ENCODE measurements around the gene LRMDA. TPM values are rescaled to one million over a fixed set of nuclear protein-coding genes. Genes with fewer than 3 reads are reported as not detected.

Gene LRMDA
- total RNA-seq, 4 donors from 2014 or later, result 9.8 to 18.6 (median 15.8) TPM

DNA sequence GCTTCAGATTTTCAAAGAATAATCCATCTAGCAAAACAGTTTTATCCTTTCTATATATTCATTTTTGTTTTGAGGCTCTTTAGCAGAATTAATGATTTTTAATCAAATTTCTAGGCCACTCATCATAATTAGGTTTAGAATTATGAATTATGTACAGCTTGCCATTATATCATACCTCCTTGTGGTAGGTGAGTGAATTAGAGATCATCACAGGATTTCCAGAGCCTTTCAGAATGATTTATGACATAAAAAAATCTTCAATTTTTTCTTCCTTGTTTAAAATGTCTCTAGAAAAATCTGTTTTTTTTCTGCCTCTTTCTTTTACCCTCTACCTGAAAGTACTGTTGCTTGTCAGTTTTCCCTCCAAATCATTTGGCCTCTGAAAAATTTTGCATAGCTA, 433.3 kb downstream of the LRMDA start:
- Histone ChIP-seq H3K4me1 (no peaks in the 10 kb centered on the region), H3K36me3 (no peaks in the 10 kb centered on the region), H3K27ac (no peak overlapping the region), H3K4me3 (no peak overlapping the region), H3K9me3 (no peaks in the 10 kb centered on the region), H3K27me3 (no peaks in the 10 kb centered on the region)
- no peak for TF ChIP-seq EP300 (IDR thresholded peaks at IDR 0.05)
- no peak for TF ChIP-seq POLR2A (IDR thresholded peaks at IDR 0.05)
- TF ChIP-seq, protein P1, sequence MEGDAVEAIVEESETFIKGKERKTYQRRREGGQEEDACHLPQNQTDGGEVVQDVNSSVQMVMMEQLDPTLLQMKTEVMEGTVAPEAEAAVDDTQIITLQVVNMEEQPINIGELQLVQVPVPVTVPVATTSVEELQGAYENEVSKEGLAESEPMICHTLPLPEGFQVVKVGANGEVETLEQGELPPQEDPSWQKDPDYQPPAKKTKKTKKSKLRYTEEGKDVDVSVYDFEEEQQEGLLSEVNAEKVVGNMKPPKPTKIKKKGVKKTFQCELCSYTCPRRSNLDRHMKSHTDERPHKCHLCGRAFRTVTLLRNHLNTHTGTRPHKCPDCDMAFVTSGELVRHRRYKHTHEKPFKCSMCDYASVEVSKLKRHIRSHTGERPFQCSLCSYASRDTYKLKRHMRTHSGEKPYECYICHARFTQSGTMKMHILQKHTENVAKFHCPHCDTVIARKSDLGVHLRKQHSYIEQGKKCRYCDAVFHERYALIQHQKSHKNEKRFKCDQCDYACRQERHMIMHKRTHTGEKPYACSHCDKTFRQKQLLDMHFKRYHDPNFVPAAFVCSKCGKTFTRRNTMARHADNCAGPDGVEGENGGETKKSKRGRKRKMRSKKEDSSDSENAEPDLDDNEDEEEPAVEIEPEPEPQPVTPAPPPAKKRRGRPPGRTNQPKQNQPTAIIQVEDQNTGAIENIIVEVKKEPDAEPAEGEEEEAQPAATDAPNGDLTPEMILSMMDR (IDR thresholded peaks at IDR 0.05), result no peak
- DNase-seq (ENCODE audit: low spot score in 2 of 2), result no peak

DNA sequence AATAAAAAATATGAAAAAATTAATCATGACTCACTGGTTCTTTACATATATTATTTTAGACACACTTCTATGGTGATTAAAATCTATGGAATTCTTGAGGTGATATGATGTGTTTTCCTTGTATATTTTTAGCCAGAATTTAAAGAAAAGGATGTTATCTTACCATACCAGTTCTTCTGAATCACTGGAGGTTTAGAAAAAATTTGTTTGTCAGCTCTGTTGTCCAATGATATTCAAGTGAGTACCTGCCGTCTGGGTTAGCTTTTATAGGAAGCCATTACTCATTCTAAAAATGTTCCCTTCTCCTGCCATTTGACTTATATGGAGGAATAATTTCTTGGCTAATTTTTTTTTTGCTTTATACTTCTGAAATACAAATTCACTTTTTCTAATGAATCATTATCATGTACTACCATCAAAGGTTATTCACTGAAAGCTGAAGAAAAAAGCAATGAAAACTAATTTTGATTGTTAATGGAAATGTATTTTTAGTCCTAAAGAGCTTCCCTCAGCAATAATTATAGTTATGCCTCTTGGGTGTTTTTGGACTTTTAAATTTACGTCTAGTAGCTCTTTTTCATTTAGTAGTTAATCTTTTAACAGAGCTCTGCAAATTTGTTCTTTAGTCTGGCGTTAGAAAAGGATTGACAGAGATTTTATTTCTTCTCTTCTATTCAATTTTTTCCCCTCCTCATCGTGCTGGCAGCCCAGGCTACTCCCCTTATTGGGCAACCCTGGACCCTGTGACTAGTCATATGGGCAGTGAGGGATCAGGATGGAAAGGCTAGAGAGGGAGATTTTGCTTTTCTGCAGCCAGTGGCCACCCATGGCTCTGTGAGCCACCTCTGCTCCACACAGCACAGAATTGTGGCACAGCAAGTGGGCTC, 434.2 kb downstream of the LRMDA start:
- no peaks in the 10 kb centered on the region for H3K4me1 ChIP-seq
- no peak overlapping the region for H3K27ac ChIP-seq
- H3K36me3 ChIP-seq, result no peaks in the 10 kb centered on the region
- H3K9me3 ChIP-seq, result no peaks in the 10 kb centered on the region
- DNase-seq (ENCODE audit: low spot score in 2 of 2), result no peak
- TF ChIP-seq POLR2A (IDR thresholded peaks at IDR 0.05), result no peak
- TF ChIP-seq, protein P1 (IDR thresholded peaks at IDR 0.05), result no peak
- TF ChIP-seq EP300 (IDR thresholded peaks at IDR 0.05), result no peak
- no peaks in the 10 kb centered on the region for H3K27me3 ChIP-seq
- H3K4me3 ChIP-seq, result no peak overlapping the region
- WGBS, 2 donors, result 53 to 70% methylated on average over 4 of the region's 4 CpGs

DNA sequence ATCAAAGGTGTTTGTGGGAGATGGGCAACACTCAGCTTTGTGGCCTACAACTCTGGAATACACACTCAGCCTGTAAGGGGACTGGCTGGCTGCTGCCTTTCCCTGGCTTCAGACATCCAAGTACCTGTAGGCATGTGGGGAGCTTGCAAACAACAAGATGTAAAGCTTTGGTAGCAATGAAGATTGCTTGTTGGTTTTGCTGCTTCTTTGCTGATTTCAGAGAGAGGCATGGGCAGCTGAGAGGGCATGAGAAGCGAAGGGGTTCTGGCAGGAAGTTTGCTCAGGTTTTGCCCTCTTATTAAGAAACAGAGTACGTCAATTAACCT, 434.8 kb downstream of the LRMDA start:
- H3K4me3 ChIP-seq, result no peak overlapping the region
- DNase-seq (ENCODE audit: low spot score in 2 of 2), result no peak
- H3K27me3 ChIP-seq, result no peaks in the 10 kb centered on the region
- H3K27ac ChIP-seq, result no peak overlapping the region
- 96% methylated on average over 2 of the region's 2 CpGs for WGBS, 2 donors
- H3K4me1 ChIP-seq, result no peaks in the 10 kb centered on the region
- H3K9me3 ChIP-seq, result no peaks in the 10 kb centered on the region
- TF ChIP-seq EP300 (IDR thresholded peaks at IDR 0.05), result no peak
- TF ChIP-seq, protein P1 (IDR thresholded peaks at IDR 0.05), result no peak
- H3K36me3 ChIP-seq, result no peaks in the 10 kb centered on the region

DNA sequence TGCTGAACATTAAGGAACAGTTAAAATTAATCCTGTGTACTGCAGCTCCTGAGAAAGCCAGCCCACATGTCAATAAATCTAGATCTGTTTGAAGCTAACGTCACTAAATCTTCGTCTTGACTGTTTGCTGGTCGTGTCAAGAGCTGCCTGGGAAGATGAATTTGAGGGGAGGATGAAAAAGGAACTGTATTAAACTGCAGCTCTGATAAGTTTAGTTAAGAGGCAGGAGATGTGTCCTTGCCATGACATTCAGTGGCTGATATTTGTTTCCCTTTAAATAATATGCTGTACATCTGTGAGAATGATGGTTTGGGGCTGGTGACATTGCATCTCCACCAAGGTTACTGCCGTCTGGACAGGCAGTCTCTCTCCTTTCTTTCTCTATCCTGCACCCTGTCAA, 435.3 kb downstream of the LRMDA start:
- Histone ChIP-seq H3K9me3 (no peaks in the 10 kb centered on the region), H3K27me3 (no peaks in the 10 kb centered on the region), H3K36me3 (no peaks in the 10 kb centered on the region), H3K4me1 (no peaks in the 10 kb centered on the region), H3K4me3 (no peak overlapping the region), H3K27ac (no peak overlapping the region)
- 86 to 89% methylated on average over 4 of the region's 4 CpGs for WGBS, 2 donors
- TF ChIP-seq, protein P1 (IDR thresholded peaks at IDR 0.05), result no peak
- TF ChIP-seq POLR2A (IDR thresholded peaks at IDR 0.05) (no peak), EP300 (IDR thresholded peaks at IDR 0.05) (no peak)
- DNase-seq (ENCODE audit: low spot score in 2 of 2), result no peak

DNA sequence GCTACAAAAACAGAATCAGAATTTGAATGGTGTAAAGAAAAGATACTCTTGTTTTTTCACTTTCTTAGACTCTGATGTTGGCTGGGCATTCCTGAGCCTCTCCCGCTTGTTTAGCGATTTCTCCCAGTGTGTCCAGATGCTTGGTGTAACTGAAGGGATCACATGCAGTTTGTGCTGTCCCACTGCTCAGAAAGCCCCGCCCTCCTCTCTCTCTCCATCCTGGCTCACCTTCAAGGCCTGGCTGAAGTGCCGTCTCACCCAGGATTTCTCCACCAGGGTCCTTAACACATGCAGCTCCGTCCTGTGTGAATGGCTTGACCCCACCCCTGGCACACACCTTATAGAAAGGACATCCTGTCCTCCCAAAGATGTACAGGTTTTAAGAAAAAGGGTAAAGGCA, 437.1 kb downstream of the LRMDA start:
- Histone ChIP-seq H3K4me1 (no peaks in the 10 kb centered on the region), H3K27ac (no peak overlapping the region), H3K4me3 (no peak overlapping the region), H3K27me3 (no peaks in the 10 kb centered on the region), H3K36me3 (no peaks in the 10 kb centered on the region), H3K9me3 (no peaks in the 10 kb centered on the region)
- DNase-seq (ENCODE audit: low spot score in 2 of 2), result no peak
- WGBS, 2 donors, result 89 to 93% methylated on average over 5 of the region's 5 CpGs
- TF ChIP-seq, protein P1 (IDR thresholded peaks at IDR 0.05), result no peak
- TF ChIP-seq EP300 (IDR thresholded peaks at IDR 0.05), result no peak
- TF ChIP-seq POLR2A (IDR thresholded peaks at IDR 0.05), result no peak

Measured in tibial nerve (tissue), 4 donors.